Stomach (tissue), 9 donors: ENCODE results near the gene SEMA5A. TPM values are rescaled to one million over a fixed set of nuclear protein-coding genes. Genes with fewer than 3 reads are reported as not detected.

ENCODE experiments used
- DNase-seq, 2 donors: peaks; one replicate each; pipeline versions ENCODE4 v3.0.0 to v3.0.0-alpha.2; 2013 to 2019
- H3K27ac ChIP-seq, 5 donors: fragments of 200-600 bp in 4 of 5; sonication (generic) in 4 of 5; one replicate each; pipeline ENCODE4 v1.5.1; 2013 to 2019; ENCODE audit warnings: mild to moderate bottlenecking in 1 of 5, moderate library complexity in 1 of 5
- H3K27me3 ChIP-seq, 3 donors: fragments of 200-600 bp; sonication (generic); one replicate each; pipeline ENCODE4 v1.5.1; 2017 to 2019; ENCODE audit warnings: mixed run types in 1 of 3
- H3K36me3 ChIP-seq, 4 donors: fragments of 200-600 bp; sonication (generic); 1 replicate in 3 of 4; 2 replicates in 1 of 4; pipeline ENCODE4 v1.5.1; 2016 to 2019
- H3K4me1 ChIP-seq, 4 donors: fragments of 200-600 bp; sonication (generic); one replicate each; pipeline ENCODE4 v1.5.1; 2016 to 2019
- H3K4me3 ChIP-seq, 4 donors: fragments of 200-600 bp; sonication (generic) in 3 of 4; one replicate each; pipeline ENCODE4 v1.5.1; 2016 to 2019; ENCODE audit warnings: mild to moderate bottlenecking in 1 of 4
- H3K9me3 ChIP-seq, 4 donors: fragments of 200-600 bp; sonication (generic); one replicate each; pipeline ENCODE4 v1.5.1; 2016 to 2019
- EP300 ChIP-seq: sonication (generic); formaldehyde crosslinking; IDR thresholded peaks from one replicate; pipeline ENCODE4 v1.6.1; 2017; ENCODE audit warnings: antibody characterized with exemption
- POLR2A ChIP-seq, 4 donors: fragments of 450-650 bp; IDR thresholded peaks; one replicate each; pipeline ENCODE4 v1.6.1; 2016; ENCODE audit warnings: antibody characterized with exemption in 4 of 4, control low read depth in 2 of 4, mild to moderate bottlenecking in 1 of 4, moderate library complexity in 1 of 4
- POLR2AphosphoS5 ChIP-seq, 3 donors: sonication (generic); formaldehyde crosslinking; IDR thresholded peaks; one replicate each; pipeline ENCODE4 v1.6.1; 2016; ENCODE audit warnings: antibody characterized with exemption in 3 of 3
- WGBS, 5 donors: extraction: QIAGEN DNeasy Blood & Tissue Kit in 3 of 5; methylation state at CpG; one replicate each; pipeline versions ENCODE4 v1.1.5 to v1.1.7; 2013 to 2018; 5-methylcytosine and 5-hydroxymethylcytosine counted together
- intact Hi-C: fragments of 100-400 bp; cut with DNase I; formaldehyde crosslinking; loops from one replicate; pipeline ENCODE4 v1.15.1; 2023; ENCODE audit warnings: low total_unique reads
- polyA plus RNA-seq, 3 donors: library from polyadenylated mRNA; stranded (reverse); fragments of 200-250 nt; gene quantifications; one replicate each; pipeline ENCODE4 v1.2.3, GENCODE V29; 2013
- total RNA-seq, 5 donors: library from RNA; depleted of rRNA; stranded (reverse); fragments of >200 nt; gene quantifications; one replicate each; pipeline versions ENCODE4 v1.1.0 to v1.2.3, GENCODE V29; 2014 to 2016
- TF ChIP-seq, protein P1 (sequence below), 7 experiments: fragments of 450-650 bp in 4 of 7; fragments of 200-600 bp in 3 of 7; sonication (generic) in 3 of 7; IDR thresholded peaks; one replicate each; pipeline ENCODE4 v1.5.1; 2016 to 2019; ENCODE audit warnings: antibody characterized with exemption in 7 of 7, control low read depth in 2 of 7, mild to moderate bottlenecking in 1 of 7
- donor health status: healthy with polysubstance abuse.
- donor health status: Bipolar disorder and iron deficiency.
- donor health status: healthy.

SEMA5A gene
- total and polyA plus RNA-seq, 8 donors = 0.62 to 26.4 (median 3.2) TPM

DNA sequence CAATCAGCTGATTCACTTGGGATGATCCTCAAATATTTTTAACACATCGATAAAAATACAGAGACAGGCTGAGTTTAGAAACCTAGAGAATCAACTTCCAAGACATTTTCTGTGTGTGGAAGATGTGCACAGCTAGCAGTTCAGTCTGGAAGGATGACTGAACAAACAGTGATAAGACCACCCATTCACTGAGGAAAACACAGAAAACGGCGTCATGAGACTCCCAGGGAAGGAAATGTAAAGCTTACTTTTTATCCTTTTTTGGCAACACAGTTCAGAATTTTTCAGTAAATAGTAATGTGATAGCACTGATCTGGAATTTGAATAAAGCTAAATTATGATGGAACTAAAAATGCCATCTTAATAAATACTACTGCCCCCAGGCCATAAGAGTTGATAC, 277.6 kb downstream of the SEMA5A start:
- no peaks in the 10 kb centered on the region for H3K36me3 ChIP-seq
- no peak overlapping the region for H3K27ac ChIP-seq
- intact Hi-C loops = no loop called here
- peak in 1 of 2 donors; percentile 20 for DNase-seq
- no peaks in the 10 kb centered on the region for H3K4me1 ChIP-seq
- H3K27me3 ChIP-seq = no peaks in the 10 kb centered on the region
- no peak overlapping the region for H3K4me3 ChIP-seq
- TF ChIP-seq EP300 = no peak
- no peak for TF ChIP-seq POLR2AphosphoS5 (IDR thresholded peaks at IDR 0.05)
- no peak for TF ChIP-seq POLR2A (IDR thresholded peaks at IDR 0.05)
- TF ChIP-seq, protein P1, sequence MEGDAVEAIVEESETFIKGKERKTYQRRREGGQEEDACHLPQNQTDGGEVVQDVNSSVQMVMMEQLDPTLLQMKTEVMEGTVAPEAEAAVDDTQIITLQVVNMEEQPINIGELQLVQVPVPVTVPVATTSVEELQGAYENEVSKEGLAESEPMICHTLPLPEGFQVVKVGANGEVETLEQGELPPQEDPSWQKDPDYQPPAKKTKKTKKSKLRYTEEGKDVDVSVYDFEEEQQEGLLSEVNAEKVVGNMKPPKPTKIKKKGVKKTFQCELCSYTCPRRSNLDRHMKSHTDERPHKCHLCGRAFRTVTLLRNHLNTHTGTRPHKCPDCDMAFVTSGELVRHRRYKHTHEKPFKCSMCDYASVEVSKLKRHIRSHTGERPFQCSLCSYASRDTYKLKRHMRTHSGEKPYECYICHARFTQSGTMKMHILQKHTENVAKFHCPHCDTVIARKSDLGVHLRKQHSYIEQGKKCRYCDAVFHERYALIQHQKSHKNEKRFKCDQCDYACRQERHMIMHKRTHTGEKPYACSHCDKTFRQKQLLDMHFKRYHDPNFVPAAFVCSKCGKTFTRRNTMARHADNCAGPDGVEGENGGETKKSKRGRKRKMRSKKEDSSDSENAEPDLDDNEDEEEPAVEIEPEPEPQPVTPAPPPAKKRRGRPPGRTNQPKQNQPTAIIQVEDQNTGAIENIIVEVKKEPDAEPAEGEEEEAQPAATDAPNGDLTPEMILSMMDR (IDR thresholded peaks at IDR 0.05) = no peak
- peaks cover 0 to 14% (median 0%) of the 10 kb centered on the region in 4 donors for H3K9me3 ChIP-seq
- 26 to 52% (median 29%) methylated on average over 3 of the region's 3 CpGs for WGBS, 5 donors

DNA sequence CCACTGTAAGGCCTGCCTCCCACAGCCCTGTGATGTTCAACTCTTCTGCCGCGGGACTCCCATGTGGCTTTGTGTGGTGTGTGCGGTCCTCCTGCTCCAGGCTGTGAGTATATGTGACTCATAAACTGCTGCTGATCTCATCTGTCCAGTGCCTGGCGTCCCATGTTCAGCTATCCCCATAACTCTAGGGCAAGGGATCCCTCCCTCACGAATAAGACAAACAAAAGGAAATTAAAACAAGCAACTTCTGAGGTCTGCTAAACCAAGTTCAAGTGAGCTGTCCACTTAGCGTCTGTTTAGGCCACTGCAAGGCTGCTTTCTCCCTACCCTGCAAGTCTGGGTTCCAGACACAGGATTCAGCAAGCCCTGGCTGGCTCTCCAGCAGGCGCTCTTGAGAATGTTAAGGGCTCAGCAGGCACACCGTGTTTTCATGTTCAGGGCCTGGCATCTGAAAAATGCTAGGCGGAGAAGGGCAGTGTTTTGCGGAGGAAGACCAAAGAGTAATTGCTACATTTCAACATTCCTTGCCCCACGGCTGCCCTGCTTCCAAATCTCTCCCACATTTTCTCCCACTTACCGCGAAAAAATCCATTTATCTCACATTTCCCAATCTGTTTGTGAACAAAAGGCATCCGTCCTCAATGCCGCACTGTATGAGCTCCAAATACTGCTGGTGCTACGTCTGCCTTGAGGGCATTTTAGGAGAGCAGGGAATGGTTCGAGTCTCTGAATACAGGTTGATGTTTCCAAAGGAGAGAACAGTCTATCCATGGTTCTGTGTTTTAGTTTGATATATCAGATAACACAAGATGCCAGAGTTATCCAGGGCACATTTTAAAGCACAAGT, 280.2 kb downstream of the SEMA5A start:
- peak overlapping the region in 3 of 5 donors; percentile 13 to 53 (median 48) for H3K27ac ChIP-seq

DNA sequence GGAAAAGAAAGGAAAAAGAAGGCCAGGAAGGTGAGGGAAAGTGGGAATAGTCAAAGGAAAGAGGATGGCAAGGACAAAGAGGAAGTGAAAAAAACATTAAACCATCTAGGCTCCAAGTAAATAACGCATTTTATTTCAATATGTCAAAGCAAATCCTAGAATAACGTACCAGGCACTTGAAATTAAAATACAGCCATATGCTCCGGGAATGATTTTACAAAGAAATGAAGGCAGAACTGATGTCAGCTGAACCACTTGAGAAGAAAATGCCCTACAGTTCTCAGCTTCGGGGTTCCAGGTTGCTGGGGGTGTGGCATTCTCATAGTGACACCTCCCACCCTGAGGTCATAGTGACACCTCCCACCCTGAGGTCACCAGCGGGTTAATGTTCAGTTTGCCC, 281.6 kb downstream of the SEMA5A start:
- intact Hi-C loops = no loop called here
- H3K4me3 ChIP-seq = no peak overlapping the region
- H3K36me3 ChIP-seq = no peaks in the 10 kb centered on the region
- H3K9me3 ChIP-seq = no peaks in the 10 kb centered on the region
- 71 to 84% (median 78%) methylated on average over 5 of the region's 5 CpGs for WGBS, 5 donors
- no peak for DNase-seq
- H3K27me3 ChIP-seq = no peaks in the 10 kb centered on the region
- no peak overlapping the region for H3K27ac ChIP-seq
- TF ChIP-seq POLR2AphosphoS5 (IDR thresholded peaks at IDR 0.05) (no peak), EP300 (no peak), POLR2A (IDR thresholded peaks at IDR 0.05) (no peak)
- TF ChIP-seq, protein P1 (IDR thresholded peaks at IDR 0.05) = no peak
- H3K4me1 ChIP-seq = no peaks in the 10 kb centered on the region

More for the DNA sequence above, 280.2 kb downstream of the SEMA5A start:
- 50 to 74% (median 56%) methylated on average over 16 to 17 of the region's 17 CpGs for WGBS, 5 donors
- intact Hi-C loops = no loop called here
- H3K4me3 ChIP-seq = no peak overlapping the region
- H3K9me3 ChIP-seq = no peaks in the 10 kb centered on the region
- H3K4me1 ChIP-seq = no peaks in the 10 kb centered on the region
- no peaks in the 10 kb centered on the region for H3K27me3 ChIP-seq
- no peaks in the 10 kb centered on the region for H3K36me3 ChIP-seq
- TF ChIP-seq, protein P1 (IDR thresholded peaks at IDR 0.05) = no peak
- TF ChIP-seq POLR2AphosphoS5 (IDR thresholded peaks at IDR 0.05) (no peak), EP300 (no peak), POLR2A (IDR thresholded peaks at IDR 0.05) (no peak)
- peak in 1 of 2 donors; percentile 41 for DNase-seq

DNA sequence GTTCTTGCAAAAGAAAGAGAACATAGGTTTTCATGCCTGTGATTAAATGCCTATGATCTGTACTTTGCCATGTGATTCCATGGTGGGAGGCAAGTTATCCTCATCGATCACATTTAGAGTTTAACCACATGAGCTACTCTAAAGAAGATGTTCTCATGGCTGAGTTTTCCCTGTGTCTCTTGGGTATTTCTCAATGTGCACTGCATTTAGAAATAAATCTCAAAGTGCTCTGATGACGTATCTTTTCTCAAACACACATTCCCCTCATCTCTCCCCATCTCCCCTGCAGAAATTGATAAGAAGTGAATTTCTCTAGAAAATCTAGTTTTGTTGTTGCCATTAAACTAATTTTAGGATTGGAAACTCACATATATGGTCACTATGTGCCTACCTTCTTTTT, 282.2 kb downstream of the SEMA5A start:
- Histone ChIP-seq H3K4me1 (no peaks in the 10 kb centered on the region), H3K4me3 (no peak overlapping the region), H3K27ac (no peak overlapping the region), H3K36me3 (no peaks in the 10 kb centered on the region), H3K9me3 (no peaks in the 10 kb centered on the region), H3K27me3 (no peaks in the 10 kb centered on the region)
- 81 to 99% (median 86%) methylated on average over 2 of the region's 2 CpGs for WGBS, 5 donors
- no peak for TF ChIP-seq POLR2AphosphoS5 (IDR thresholded peaks at IDR 0.05)
- no peak for TF ChIP-seq EP300
- TF ChIP-seq POLR2A (IDR thresholded peaks at IDR 0.05) = no peak
- TF ChIP-seq, protein P1 (IDR thresholded peaks at IDR 0.05) = no peak
- DNase-seq = no peak
- intact Hi-C loops = no loop called here
